Right lobe of liver (tissue), 6 donors: ENCODE results near the gene MOGAT3. TPM values are rescaled to one million over a fixed set of nuclear protein-coding genes. Genes with fewer than 3 reads are reported as not detected.
A peak's percentile ranks its signal among the peaks of the same experiment; 100 is the strongest.

ENCODE experiments used
- ATAC-seq, 4 donors: fragments of 200-7000 bp; cut with Tn5 transposase; one replicate each; pipeline ENCODE4 v1.9.1; 2020; ENCODE audit warnings: mild to moderate bottlenecking in 4 of 4, moderate library complexity in 4 of 4
- DNase-seq, 3 donors: peaks; one replicate each; pipeline ENCODE4 v3.0.0-alpha.2; 2020
- H3K27ac ChIP-seq, 3 donors: fragments of 200-600 bp; one replicate each; pipeline ENCODE4 v1.8.0; 2022
- H3K27me3 ChIP-seq, 2 donors: fragments of 200-600 bp; one replicate each; pipeline ENCODE4 v1.8.0; 2022
- H3K36me3 ChIP-seq, 4 donors: fragments of 200-600 bp; sonication (generic) in 1 of 4; one replicate each; pipeline versions ENCODE4 v1.5.1 to v1.8.0; 2017 to 2022; ENCODE audit warnings: control low read depth in 1 of 4
- H3K4me1 ChIP-seq, 4 donors: fragments of 200-600 bp; sonication (generic) in 1 of 4; one replicate each; pipeline versions ENCODE4 v1.5.1 to v1.8.0; 2017 to 2022; ENCODE audit warnings: control low read depth in 1 of 4
- H3K4me3 ChIP-seq, 3 donors: fragments of 200-600 bp; one replicate each; pipeline ENCODE4 v1.8.0; 2022
- H3K9me3 ChIP-seq, 4 donors: fragments of 200-600 bp; sonication (generic) in 1 of 4; one replicate each; pipeline versions ENCODE4 v1.5.1 to v1.8.0; 2017 to 2022; ENCODE audit warnings: control low read depth in 1 of 4
- POLR2A ChIP-seq: fragments of 450-650 bp; IDR thresholded peaks from one replicate; pipeline ENCODE4 v1.6.1; 2017; ENCODE audit warnings: antibody characterized with exemption, mild to moderate bottlenecking
- WGBS: methylation state at CpG from one replicate; pipeline ENCODE4 v1.1.6; 2018; ENCODE audit warnings: low coverage, low lambda C conversion rate; ENCODE audit not compliant: insufficient coverage; ENCODE audit errors: missing lambda C conversion rate; 5-methylcytosine and 5-hydroxymethylcytosine counted together
- intact Hi-C, 2 donors: fragments of 100-400 bp; cut with DNase I; formaldehyde crosslinking; loops; one replicate each; pipeline versions ENCODE4 v1.11.2 to v1.14.1; 2022
- total RNA-seq, 6 experiments: library from RNA; depleted of rRNA in 2 of 6; stranded (reverse); fragments of >200 nt in 2 of 6; fragmentation: NEBNext Ultra II Directional in 3 of 6; extraction: Animal tissue kit (Norgen Biotek cat#: 25700) in 3 of 6; gene quantifications; one replicate each; pipeline versions ENCODE4 v1.1.0 to v1.2.4, GENCODE V29; 2016 to 2023
- TF ChIP-seq, protein P1 (sequence below), 4 donors: fragments of 200-600 bp in 3 of 4; fragments of 450-650 bp in 1 of 4; IDR thresholded peaks; one replicate each; pipeline versions ENCODE4 v1.5.1 to v1.8.0; 2016 to 2022; ENCODE audit warnings: antibody characterized with exemption in 4 of 4, mild to moderate bottlenecking in 2 of 4
- donor health status: DM: no; HTN: yes; CAD: no.
- donor health status: DM: no; HTN: no; CAD: no.
- donor health status: DM: no; HTN: no; CAD: no.
- donor health status: DM: no; HTN: yes; CAD: no.
- donor health status: DM: no; HTN: yes; CAD: no.

MOGAT3 gene
- total RNA-seq, 6 experiments from 2014 or later = 8.4 to 28.6 (median 15.7) TPM

DNA sequence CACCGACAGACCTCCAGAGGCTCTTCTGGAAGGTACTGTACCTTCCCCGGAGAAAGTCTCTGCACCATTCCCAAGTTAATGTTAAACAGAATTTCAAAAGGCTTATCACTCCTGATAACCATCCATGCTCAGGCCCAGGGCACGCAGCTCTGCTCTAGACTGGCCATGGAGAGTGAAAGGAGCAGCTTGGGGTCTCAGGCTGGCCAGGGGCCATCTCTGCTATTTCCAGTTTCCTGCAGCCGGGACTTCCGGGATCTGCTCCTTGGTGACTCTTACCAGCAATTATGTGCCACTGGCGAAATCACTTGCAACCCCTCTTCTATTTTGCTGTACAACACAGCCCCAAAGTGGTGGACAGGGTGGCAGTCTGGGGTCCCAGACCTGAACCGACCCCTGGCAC lies 30.8 kb upstream of the MOGAT3 start:
- peak overlapping the region; percentile 58 to 81 (median 81) for H3K27ac ChIP-seq

DNA sequence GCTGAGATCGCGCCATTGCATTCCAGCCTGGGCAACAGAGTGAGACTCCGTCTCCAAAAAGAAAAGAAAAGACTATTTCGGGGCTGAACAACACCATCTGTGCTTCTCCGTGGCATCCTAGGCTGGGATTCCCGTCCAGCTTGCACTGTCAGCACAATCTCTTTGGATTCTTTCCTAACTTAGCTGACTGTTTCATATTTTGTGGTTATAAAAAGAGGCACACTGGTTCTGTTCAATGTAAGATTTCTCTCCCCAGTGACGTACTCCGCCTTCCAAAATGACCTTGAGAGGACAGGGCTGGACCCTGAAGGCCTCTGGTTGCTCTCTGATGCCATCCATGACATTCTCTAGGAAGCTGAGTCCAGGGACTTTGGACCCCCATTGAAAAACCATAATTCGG lies 25.9 kb upstream of the MOGAT3 start:
- TF ChIP-seq POLR2A = no peak
- TF ChIP-seq, protein P1, sequence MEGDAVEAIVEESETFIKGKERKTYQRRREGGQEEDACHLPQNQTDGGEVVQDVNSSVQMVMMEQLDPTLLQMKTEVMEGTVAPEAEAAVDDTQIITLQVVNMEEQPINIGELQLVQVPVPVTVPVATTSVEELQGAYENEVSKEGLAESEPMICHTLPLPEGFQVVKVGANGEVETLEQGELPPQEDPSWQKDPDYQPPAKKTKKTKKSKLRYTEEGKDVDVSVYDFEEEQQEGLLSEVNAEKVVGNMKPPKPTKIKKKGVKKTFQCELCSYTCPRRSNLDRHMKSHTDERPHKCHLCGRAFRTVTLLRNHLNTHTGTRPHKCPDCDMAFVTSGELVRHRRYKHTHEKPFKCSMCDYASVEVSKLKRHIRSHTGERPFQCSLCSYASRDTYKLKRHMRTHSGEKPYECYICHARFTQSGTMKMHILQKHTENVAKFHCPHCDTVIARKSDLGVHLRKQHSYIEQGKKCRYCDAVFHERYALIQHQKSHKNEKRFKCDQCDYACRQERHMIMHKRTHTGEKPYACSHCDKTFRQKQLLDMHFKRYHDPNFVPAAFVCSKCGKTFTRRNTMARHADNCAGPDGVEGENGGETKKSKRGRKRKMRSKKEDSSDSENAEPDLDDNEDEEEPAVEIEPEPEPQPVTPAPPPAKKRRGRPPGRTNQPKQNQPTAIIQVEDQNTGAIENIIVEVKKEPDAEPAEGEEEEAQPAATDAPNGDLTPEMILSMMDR (IDR thresholded peaks at IDR 0.05) = no peak
- Histone ChIP-seq H3K36me3 (peaks cover 0 to 58% (median 20%) of the 10 kb centered on the region in 4 donors), H3K27me3 (no peaks in the 10 kb centered on the region), H3K9me3 (no peaks in the 10 kb centered on the region), H3K4me1 (peaks cover 0 to 26% (median 9%) of the 10 kb centered on the region in 4 donors), H3K27ac (no peak overlapping the region), H3K4me3 (no peak overlapping the region)
- ATAC-seq (no peak), DNase-seq (no peak)
- intact Hi-C loops = no loop called here
- 60% methylated on average over 9 of the region's 9 CpGs for WGBS

More for the DNA sequence above, 30.8 kb upstream of the MOGAT3 start:
- WGBS = 38% methylated on average over 6 of the region's 7 CpGs
- Histone ChIP-seq H3K36me3 (peaks cover 0 to 13% (median 0%) of the 10 kb centered on the region in 4 donors), H3K27me3 (no peaks in the 10 kb centered on the region), H3K9me3 (no peaks in the 10 kb centered on the region), H3K4me1 (peaks cover 0 to 33% (median 12%) of the 10 kb centered on the region in 4 donors), H3K4me3 (peak overlapping the region in 2 of 3 donors; percentile 25 to 50)
- ATAC-seq = peak; percentile 68 to 80 (median 72)
- intact Hi-C loops = no loop called here
- TF ChIP-seq, protein P1 (IDR thresholded peaks at IDR 0.05) = no peak
- TF ChIP-seq POLR2A = no peak
- peak in 1 of 3 donors; percentile 74 for DNase-seq

DNA sequence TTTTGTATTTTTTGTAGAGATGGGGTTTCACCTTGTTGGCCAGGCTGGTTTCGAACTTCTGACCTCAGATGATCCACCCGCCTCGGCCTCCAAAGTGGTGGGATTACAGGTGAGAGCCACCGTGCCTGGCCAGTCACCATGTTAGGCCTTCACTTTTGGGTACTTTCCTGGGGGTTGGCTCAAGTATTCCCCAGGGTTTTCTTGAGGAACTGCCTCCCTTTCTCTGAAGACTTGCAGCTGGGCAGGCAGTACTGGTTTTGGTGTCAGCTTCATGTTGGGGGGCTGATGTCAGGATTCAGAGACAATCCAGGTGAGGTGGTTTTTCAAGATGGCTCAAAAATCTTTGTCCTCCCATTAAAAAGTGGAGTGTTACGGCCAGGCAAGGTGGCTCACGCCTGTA lies 24.8 kb upstream of the MOGAT3 start:
- intact Hi-C loops = no loop called here
- Histone ChIP-seq H3K9me3 (no peaks in the 10 kb centered on the region), H3K36me3 (peaks cover 0 to 59% (median 22%) of the 10 kb centered on the region in 4 donors), H3K4me1 (peaks cover 0 to 27% (median 9%) of the 10 kb centered on the region in 4 donors), H3K4me3 (no peak overlapping the region), H3K27ac (no peak overlapping the region), H3K27me3 (no peaks in the 10 kb centered on the region)
- TF ChIP-seq, protein P1 (IDR thresholded peaks at IDR 0.05) = no peak
- TF ChIP-seq POLR2A = no peak
- DNase-seq = no peak
- no peak for ATAC-seq
- WGBS = 86% methylated on average over 4 of the region's 6 CpGs

DNA sequence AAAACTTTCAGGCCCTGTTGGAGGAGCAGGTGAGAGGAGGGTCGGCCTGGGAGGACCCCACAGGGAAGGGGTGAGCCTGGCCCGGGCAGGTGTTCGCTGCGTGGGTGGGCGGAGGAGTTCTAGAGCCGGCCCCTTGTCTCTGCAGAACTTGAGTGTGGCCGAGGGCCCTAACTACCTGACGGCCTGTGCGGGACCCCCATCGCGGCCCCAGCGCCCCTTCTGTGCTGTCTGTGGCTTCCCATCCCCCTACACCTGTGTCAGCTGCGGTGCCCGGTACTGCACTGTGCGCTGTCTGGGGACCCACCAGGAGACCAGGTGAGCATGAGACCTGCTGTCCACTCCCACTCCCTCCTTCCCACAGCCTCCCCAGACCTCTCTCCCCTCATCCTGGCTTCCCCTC lies 22.7 kb upstream of the MOGAT3 start:
- no CpG with 5 or more reads among the region's 15 CpGs for WGBS
- Histone ChIP-seq H3K9me3 (no peaks in the 10 kb centered on the region), H3K27ac (no peak overlapping the region), H3K4me3 (no peak overlapping the region), H3K27me3 (no peaks in the 10 kb centered on the region), H3K4me1 (peaks cover 0 to 21% (median 7%) of the 10 kb centered on the region in 4 donors), H3K36me3 (peaks cover 0 to 53% (median 22%) of the 10 kb centered on the region in 4 donors)
- ATAC-seq (no peak), DNase-seq (no peak)
- no peak for TF ChIP-seq POLR2A
- TF ChIP-seq, protein P1 (IDR thresholded peaks at IDR 0.05) = no peak
- intact Hi-C loops = no loop called here
